ENCODE results near the gene TMEM94.

GRCh38 chr17:75521951-75522727, 65.7 kb downstream of the TMEM94 start:
- TF ChIP-seq CTCF (IDR thresholded peaks at IDR 0.05) (no peak), POLR2AphosphoS5 (IDR thresholded peaks at IDR 0.05) (no peak)
